Loucy (cell line): ENCODE data around the gene PEX14.

ENCODE experiments used
- H2AFZ ChIP-seq: fragments of 200-600 bp; sonication (generic); 2 replicates; pipeline ENCODE4 v1.6.0; 2016; ENCODE audit warnings: antibody characterized with exemption, mild to moderate bottlenecking, low read length, moderate library complexity
- H3F3A ChIP-seq: fragments of 200-600 bp; 2 replicates; pipeline ENCODE4 v1.6.0; 2016; ENCODE audit warnings: antibody characterized with exemption, low read depth, mild to moderate bottlenecking
- H3K27me3 ChIP-seq: fragments of 200-600 bp; sonication (generic); 2 replicates; pipeline ENCODE4 v1.6.1; 2014; ENCODE audit warnings: low read length, mild to moderate bottlenecking; ENCODE audit not compliant: insufficient read depth, poor library complexity, severe bottlenecking
- H3K36me3 ChIP-seq: fragments of 200-600 bp; sonication (generic); 2 replicates; pipeline ENCODE4 v1.6.1; 2016; ENCODE audit warnings: low read length; ENCODE audit not compliant: insufficient read depth
- H3K4me1 ChIP-seq: fragments of 200-600 bp; sonication (generic); 2 replicates; pipeline ENCODE4 v1.5.1; 2014; ENCODE audit warnings: low read length, mild to moderate bottlenecking; ENCODE audit not compliant: insufficient read depth, poor library complexity, severe bottlenecking
- H3K4me2 ChIP-seq: fragments of 200-600 bp; sonication (generic); 2 replicates; pipeline ENCODE4 v1.6.0; 2014; ENCODE audit warnings: antibody characterized with exemption, low read length, low read depth, mild to moderate bottlenecking; ENCODE audit not compliant: poor library complexity, severe bottlenecking
- H3K4me3 ChIP-seq: fragments of 200-600 bp; sonication (generic); 2 replicates; pipeline ENCODE4 v1.5.1; 2014; ENCODE audit warnings: low read length, mild to moderate bottlenecking, mixed read lengths; ENCODE audit not compliant: poor library complexity, severe bottlenecking
- H3K79me2 ChIP-seq: fragments of 200-600 bp; sonication (generic); 2 replicates; pipeline ENCODE4 v1.6.1; 2014; ENCODE audit warnings: low read length; ENCODE audit not compliant: insufficient read depth
- H3K9ac ChIP-seq: fragments of 200-600 bp; sonication (generic); 2 replicates; pipeline ENCODE4 v1.6.0; 2014; ENCODE audit warnings: mild to moderate bottlenecking, low read depth, low read length, moderate library complexity; ENCODE audit not compliant: poor library complexity, severe bottlenecking
- H3K9me2 ChIP-seq: fragments of 200-600 bp; sonication (generic); replicated peaks from 2 replicates; pipeline ENCODE4 v1.6.1; 2016; ENCODE audit warnings: low read depth, low read length, mixed read lengths
- H3K9me3 ChIP-seq: fragments of 200-600 bp; sonication (generic); 2 replicates; pipeline ENCODE4 v1.6.1; 2014; ENCODE audit warnings: mild to moderate bottlenecking, antibody characterized with exemption, low read length, low read depth; ENCODE audit not compliant: insufficient read depth
- H4K20me1 ChIP-seq: fragments of 200-600 bp; sonication (generic); 2 replicates; pipeline ENCODE4 v1.6.0; 2014; ENCODE audit warnings: antibody characterized with exemption, low read length, mild to moderate bottlenecking; ENCODE audit not compliant: insufficient read depth, poor library complexity, severe bottlenecking
- EZH2phosphoT487 ChIP-seq: fragments of 200-600 bp; IDR thresholded peaks from 2 replicates; pipeline ENCODE4 v1.6.1; 2018; ENCODE audit warnings: antibody characterized with exemption, mild to moderate bottlenecking, moderate library complexity, borderline replicate concordance
- TF ChIP-seq, protein P1 (sequence below): fragments of 200-600 bp; sonication (generic); conservative IDR thresholded peaks from 2 replicates; pipeline ENCODE4 v1.5.1; 2014; ENCODE audit warnings: mild to moderate bottlenecking, antibody characterized with exemption, low read length

The PEX14 gene

GRCh38 chr1:10575616-10576015, 100.9 kb downstream of the PEX14 start:
- H3K36me3 ChIP-seq = no peaks in the 10 kb centered on the region
- H3K4me2 ChIP-seq = no peak overlapping the region
- no peak overlapping the region for H3K9ac ChIP-seq
- no peaks in the 10 kb centered on the region for H3K9me3 ChIP-seq
- no peak overlapping the region for H3K4me3 ChIP-seq
- H3K27me3 ChIP-seq = no peaks in the 10 kb centered on the region
- H3K79me2 ChIP-seq = peaks cover 6% of the 10 kb centered on the region; the same call in 1 of the 2 replicates
- H3K4me1 ChIP-seq = no peaks in the 10 kb centered on the region
- H2AFZ ChIP-seq = no peak overlapping the region
- TF ChIP-seq, protein P1, sequence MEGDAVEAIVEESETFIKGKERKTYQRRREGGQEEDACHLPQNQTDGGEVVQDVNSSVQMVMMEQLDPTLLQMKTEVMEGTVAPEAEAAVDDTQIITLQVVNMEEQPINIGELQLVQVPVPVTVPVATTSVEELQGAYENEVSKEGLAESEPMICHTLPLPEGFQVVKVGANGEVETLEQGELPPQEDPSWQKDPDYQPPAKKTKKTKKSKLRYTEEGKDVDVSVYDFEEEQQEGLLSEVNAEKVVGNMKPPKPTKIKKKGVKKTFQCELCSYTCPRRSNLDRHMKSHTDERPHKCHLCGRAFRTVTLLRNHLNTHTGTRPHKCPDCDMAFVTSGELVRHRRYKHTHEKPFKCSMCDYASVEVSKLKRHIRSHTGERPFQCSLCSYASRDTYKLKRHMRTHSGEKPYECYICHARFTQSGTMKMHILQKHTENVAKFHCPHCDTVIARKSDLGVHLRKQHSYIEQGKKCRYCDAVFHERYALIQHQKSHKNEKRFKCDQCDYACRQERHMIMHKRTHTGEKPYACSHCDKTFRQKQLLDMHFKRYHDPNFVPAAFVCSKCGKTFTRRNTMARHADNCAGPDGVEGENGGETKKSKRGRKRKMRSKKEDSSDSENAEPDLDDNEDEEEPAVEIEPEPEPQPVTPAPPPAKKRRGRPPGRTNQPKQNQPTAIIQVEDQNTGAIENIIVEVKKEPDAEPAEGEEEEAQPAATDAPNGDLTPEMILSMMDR = no peak
- no peak for TF ChIP-seq EZH2phosphoT487
- no peaks in the 10 kb centered on the region for H4K20me1 ChIP-seq
- no peaks in the 10 kb centered on the region for H3K9me2 ChIP-seq
- H3F3A ChIP-seq = no peaks in the 10 kb centered on the region

DNA sequence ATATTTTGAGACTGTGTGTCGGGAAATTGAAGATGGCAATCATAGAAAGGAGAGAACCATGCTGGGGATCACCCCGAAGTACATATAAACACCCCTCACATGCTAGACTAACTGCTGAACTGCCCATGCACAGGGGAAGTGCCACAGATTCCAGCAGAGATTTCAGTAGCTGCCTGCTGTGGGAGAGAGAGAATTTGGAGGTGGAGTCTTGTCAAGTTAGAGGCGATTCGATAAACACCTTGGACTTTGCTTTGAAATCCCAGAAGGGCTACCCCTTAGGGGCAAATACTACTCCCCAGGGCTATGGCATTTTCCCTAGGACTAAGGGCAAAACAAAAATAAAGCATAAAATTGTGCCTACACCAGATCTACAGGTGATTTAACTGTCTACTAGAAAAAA, 103.3 kb downstream of the PEX14 start:
- Histone ChIP-seq H3K4me3 (no peak overlapping the region), H3K36me3 (0 out of 2 replicates have a peak, but pooled peaks cover 3% of the 10 kb centered on the region), H3K9me2 (no peaks in the 10 kb centered on the region)

DNA sequence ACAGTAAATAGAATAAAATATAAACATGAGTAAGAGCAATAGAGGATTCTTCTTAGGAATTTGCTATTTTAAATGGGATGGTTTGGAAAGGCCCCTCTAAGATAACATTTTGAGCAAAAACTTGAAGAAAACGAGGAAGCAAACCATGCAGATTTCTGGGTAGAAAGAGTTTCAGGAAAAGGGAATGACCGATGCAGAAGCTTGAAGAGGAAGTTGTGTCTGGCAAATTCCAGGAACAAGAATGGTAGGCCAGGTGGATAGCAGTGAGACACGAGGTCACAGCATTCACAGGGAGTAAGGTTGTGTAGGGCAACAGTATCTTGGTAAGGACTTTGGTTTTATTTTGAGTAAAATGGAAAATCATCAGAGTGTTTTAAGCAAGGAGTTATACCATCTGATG, 108.9 kb downstream of the PEX14 start:
- no peak overlapping the region for H3K9ac ChIP-seq
- H3K4me1 ChIP-seq = peaks cover 5% of the 10 kb centered on the region
- no peaks in the 10 kb centered on the region for H4K20me1 ChIP-seq
- no peaks in the 10 kb centered on the region for H3F3A ChIP-seq
- no peak overlapping the region for H3K4me3 ChIP-seq
- no peaks in the 10 kb centered on the region for H3K9me3 ChIP-seq
- no peak overlapping the region for H3K4me2 ChIP-seq
- H3K9me2 ChIP-seq = no peaks in the 10 kb centered on the region
- peaks cover 3% of the 10 kb centered on the region; the same call in 1 of the 2 replicates for H3K36me3 ChIP-seq
- no peaks in the 10 kb centered on the region for H3K79me2 ChIP-seq
- no peak for TF ChIP-seq EZH2phosphoT487
- TF ChIP-seq, protein P1 = no peak
- no peak overlapping the region for H2AFZ ChIP-seq
- H3K27me3 ChIP-seq = no peaks in the 10 kb centered on the region

More for the DNA sequence above, 103.3 kb downstream of the PEX14 start:
- Histone ChIP-seq H4K20me1 (no peaks in the 10 kb centered on the region), H3K79me2 (no peaks in the 10 kb centered on the region), H3K4me2 (no peak overlapping the region), H3K9me3 (no peaks in the 10 kb centered on the region), H3K27me3 (no peaks in the 10 kb centered on the region), H2AFZ (no peak overlapping the region), H3F3A (no peaks in the 10 kb centered on the region), H3K4me1 (no peaks in the 10 kb centered on the region), H3K9ac (no peak overlapping the region)
- TF ChIP-seq, protein P1 = no peak
- TF ChIP-seq EZH2phosphoT487 = no peak
